GM12801 (cell line): ENCODE results near the gene SLC22A5.

Source experiments
- CTCF ChIP-seq: IDR thresholded peaks from one replicate; pipeline ENCODE4 v1.5.1; 2011; ENCODE audit warnings: control low read depth; ENCODE audit not compliant: insufficient read length; ENCODE audit errors: extremely low read depth

SLC22A5 gene

DNA sequence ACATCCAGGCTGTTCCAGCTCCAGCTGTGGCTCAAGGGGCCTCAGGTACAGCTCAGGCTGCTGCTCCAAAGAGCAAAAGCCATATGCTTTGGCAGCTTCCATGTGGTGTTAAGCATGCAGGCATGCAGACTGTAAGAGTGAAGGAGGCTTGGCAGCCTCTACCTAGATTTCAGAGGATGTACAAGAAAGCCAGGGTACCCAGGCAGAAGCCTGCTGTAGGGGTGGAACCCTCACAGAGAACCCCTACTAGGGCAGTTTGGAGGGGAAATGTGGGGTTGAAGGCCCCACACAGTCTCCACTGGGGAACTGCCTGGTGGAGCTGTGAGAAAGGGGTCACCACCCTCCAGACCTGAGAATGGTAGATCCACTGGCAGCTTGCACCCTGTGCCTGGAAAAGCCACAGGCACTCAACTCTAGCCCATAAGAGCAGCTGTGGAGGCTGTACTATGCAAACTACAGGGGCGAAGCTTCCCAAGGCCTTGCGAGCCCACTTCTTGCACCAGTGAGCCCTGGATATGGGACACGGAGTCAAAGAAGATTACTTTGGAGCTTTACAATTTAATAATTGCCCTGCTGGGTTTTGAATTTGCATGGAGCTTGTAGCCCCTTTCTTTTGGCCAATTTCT, 14.3 kb upstream of the SLC22A5 start:
- no peak for TF ChIP-seq CTCF

DNA sequence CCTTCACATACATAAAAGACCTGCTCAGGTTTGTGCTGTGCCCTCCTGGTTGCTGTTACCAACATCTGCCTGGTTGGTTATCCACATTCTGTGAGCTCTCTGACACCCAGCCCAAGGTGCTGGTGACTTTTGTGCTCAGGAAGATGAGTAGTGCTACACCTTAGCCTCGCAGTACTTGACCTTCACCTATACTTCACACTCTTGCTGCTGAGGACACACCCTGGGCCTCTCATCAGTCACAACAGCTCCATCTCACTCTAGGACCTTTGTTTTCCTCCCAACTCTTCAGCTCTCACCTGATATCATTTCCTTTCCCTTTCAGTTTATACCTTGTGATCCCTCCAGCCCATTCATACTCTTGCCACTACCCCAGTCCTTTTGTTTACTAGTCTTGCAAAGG, 10.7 kb upstream of the SLC22A5 start:
- TF ChIP-seq CTCF, result no peak

DNA sequence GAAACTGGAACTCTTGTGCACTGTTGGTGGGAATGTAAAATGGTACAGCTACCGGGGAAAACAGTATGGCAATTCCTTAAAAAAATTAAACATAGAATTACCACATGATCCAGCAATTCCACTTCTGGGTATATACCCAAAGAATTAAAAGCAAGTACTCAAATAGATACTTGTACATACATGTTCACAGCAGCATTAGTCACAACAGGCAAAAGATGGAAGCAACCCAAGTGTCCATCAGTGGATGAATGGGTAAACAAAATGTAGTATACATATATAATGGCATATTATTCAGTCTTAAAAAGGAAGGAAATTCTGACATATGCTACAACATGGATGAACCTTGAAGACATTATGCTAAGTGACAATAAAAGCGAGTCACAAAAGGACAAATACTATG, 7.4 kb upstream of the SLC22A5 start:
- no peak for TF ChIP-seq CTCF

GRCh38 chr5:132363431-132364112, 5.9 kb upstream of the SLC22A5 start:
- no peak for TF ChIP-seq CTCF

GRCh38 chr5:132364319-132364718, 5.2 kb upstream of the SLC22A5 start:
- no peak for TF ChIP-seq CTCF

GRCh38 chr5:132365213-132365612, 4.3 kb upstream of the SLC22A5 start:
- TF ChIP-seq CTCF, result no peak

GRCh38 chr5:132368186-132368585, 1.3 kb upstream of the SLC22A5 start:
- TF ChIP-seq CTCF, result no peak
